ENCODE measurements around the gene OR2M3. TPM values are rescaled to one million over a fixed set of nuclear protein-coding genes. Genes with fewer than 3 reads are reported as not detected.

Gene OR2M3
- total RNA-seq, 4 donors from 2014 or later: not detected

DNA sequence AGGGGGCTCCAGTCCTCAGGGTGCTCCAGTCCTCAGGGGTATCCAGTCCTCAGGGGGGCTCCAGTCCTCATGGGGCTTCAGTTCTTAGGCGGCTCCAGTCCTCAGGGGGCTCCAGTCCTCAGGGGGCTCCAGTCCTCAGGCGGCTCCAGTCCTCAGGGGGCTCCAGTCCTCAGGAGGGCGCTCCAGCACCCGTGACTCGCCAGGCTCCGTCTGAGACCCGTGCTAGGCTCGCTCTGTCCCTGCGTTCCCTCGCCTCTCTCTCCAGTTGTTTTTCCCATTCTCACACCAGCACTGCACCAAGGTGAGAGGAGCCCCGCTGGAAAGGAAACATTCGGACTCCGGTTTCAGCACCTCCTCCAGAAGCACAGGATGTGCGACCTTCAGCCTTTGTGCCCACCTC is 31.9 kb upstream of the OR2M3 start:
- intact Hi-C loops (cut with DNase I): no loop called here
- H3K9me3 ChIP-seq: peaks cover 0 to 24% (median 0%) of the 10 kb centered on the region in 3 donors
- no peak for DNase-seq

DNA sequence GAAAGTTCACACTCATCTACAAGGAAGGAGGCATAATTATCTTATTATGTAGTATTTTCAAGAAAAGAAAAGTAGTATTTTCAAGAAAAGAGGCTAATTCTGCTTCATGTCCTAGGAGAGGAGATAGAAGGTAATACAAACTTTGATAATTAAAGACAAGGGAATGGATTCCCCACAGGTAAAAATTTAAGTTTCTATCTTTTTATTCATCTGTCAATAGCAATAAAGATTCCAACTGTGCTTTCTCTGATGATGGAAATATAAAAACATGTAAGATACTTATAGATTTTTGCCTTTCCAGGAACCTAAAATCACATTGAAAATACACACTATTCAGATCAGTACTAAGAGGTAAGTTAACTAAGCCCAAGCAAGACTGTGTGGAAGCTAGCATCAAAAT is 22.5 kb upstream of the OR2M3 start, which contains the start of gene OR2M2:
TSS of gene OR2M2 (plus strand) at position 301 of the 400 bp plus-strand sequence. CDS start 5,165 bp downstream, outside the sequence.
- H3K36me3 ChIP-seq: no peaks in the 10 kb centered on the region
- H3K4me3 ChIP-seq: no peak within 1 kb of the TSS
- no peak for TF ChIP-seq POLR2A (IDR thresholded peaks at IDR 0.05)
- TF ChIP-seq, protein P1, sequence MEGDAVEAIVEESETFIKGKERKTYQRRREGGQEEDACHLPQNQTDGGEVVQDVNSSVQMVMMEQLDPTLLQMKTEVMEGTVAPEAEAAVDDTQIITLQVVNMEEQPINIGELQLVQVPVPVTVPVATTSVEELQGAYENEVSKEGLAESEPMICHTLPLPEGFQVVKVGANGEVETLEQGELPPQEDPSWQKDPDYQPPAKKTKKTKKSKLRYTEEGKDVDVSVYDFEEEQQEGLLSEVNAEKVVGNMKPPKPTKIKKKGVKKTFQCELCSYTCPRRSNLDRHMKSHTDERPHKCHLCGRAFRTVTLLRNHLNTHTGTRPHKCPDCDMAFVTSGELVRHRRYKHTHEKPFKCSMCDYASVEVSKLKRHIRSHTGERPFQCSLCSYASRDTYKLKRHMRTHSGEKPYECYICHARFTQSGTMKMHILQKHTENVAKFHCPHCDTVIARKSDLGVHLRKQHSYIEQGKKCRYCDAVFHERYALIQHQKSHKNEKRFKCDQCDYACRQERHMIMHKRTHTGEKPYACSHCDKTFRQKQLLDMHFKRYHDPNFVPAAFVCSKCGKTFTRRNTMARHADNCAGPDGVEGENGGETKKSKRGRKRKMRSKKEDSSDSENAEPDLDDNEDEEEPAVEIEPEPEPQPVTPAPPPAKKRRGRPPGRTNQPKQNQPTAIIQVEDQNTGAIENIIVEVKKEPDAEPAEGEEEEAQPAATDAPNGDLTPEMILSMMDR (IDR thresholded peaks at IDR 0.05): no peak
- no peak within 1 kb of the TSS for H3K27ac ChIP-seq
- intact Hi-C loops (cut with DNase I): no loop called here
- no peaks in the 10 kb centered on the region for H3K4me1 ChIP-seq
- H3K27me3 ChIP-seq: no peaks in the 10 kb centered on the region
- H3K9me3 ChIP-seq: no peaks in the 10 kb centered on the region
- DNase-seq: no peak

More for the DNA sequence above, 31.9 kb upstream of the OR2M3 start:
- no peak overlapping the region for H3K27ac ChIP-seq
- no peaks in the 10 kb centered on the region for H3K27me3 ChIP-seq
- no peak overlapping the region for H3K4me3 ChIP-seq
- H3K36me3 ChIP-seq: no peaks in the 10 kb centered on the region
- TF ChIP-seq, protein P1 (IDR thresholded peaks at IDR 0.05): no peak
- no peak for TF ChIP-seq POLR2A (IDR thresholded peaks at IDR 0.05)
- no peaks in the 10 kb centered on the region for H3K4me1 ChIP-seq
- 85 to 92% methylated on average over 11 to 14 of the region's 14 CpGs for WGBS, 2 donors

DNA sequence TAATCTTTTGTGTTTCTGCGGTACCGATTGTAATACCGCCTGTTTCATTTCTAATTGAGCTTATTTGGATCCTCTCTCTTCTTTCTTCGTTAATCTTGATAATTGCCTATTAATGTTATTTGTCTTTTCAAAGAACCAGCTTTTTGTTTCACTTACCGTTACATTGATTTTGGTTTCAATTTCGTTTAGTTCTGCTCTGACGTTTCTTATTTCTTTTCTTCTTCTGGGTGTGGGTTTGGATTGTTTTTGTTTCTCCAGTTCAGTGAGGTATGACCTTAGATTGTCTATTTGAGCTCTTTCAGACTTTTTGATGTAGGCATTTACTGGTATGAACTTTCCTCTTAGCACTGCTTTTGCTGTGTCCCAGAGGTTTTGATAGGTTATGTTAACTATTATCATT is 13.1 kb upstream of the OR2M3 start:
- Histone ChIP-seq H3K36me3 (no peaks in the 10 kb centered on the region), H3K9me3 (no peaks in the 10 kb centered on the region), H3K4me3 (no peak overlapping the region), H3K4me1 (no peaks in the 10 kb centered on the region), H3K27me3 (no peaks in the 10 kb centered on the region), H3K27ac (no peak overlapping the region)
- no peak for DNase-seq
- 70 to 78% methylated on average over 7 of the region's 7 CpGs for whole genome bisulfite sequencing, 2 donors
- TF ChIP-seq POLR2A (IDR thresholded peaks at IDR 0.05): no peak
- TF ChIP-seq, protein P1 (IDR thresholded peaks at IDR 0.05): no peak
- intact Hi-C loops (cut with DNase I): no loop called here

DNA sequence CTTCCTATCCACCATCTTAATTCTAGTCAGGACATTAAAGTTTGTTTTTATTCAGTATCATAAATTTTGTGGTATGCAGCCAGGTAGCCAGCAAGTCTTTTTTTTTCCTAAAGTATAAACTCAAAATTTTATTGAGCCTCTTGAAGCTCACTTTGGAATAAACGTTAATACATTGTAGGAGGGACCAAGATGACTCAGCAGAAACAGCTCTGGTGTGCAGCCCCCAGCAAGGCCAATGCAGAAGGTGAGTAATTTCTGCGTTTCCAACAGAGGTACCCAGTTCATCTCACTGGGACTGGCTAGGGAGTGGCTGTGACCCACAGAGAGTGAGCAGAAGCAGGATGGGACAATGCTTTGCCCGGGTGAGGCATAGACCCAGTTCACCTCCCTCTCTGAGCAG is 9.7 kb upstream of the OR2M3 start:
- Histone ChIP-seq H3K36me3 (no peaks in the 10 kb centered on the region), H3K4me3 (no peak overlapping the region), H3K4me1 (no peaks in the 10 kb centered on the region), H3K27ac (no peak overlapping the region), H3K27me3 (no peaks in the 10 kb centered on the region), H3K9me3 (no peaks in the 10 kb centered on the region)
- WGBS, 2 donors: 35 to 54% methylated on average over 2 of the region's 3 CpGs
- TF ChIP-seq POLR2A (IDR thresholded peaks at IDR 0.05): no peak
- TF ChIP-seq, protein P1 (IDR thresholded peaks at IDR 0.05): no peak
- intact Hi-C loops (cut with DNase I): no loop called here
- DNase-seq: no peak

DNA sequence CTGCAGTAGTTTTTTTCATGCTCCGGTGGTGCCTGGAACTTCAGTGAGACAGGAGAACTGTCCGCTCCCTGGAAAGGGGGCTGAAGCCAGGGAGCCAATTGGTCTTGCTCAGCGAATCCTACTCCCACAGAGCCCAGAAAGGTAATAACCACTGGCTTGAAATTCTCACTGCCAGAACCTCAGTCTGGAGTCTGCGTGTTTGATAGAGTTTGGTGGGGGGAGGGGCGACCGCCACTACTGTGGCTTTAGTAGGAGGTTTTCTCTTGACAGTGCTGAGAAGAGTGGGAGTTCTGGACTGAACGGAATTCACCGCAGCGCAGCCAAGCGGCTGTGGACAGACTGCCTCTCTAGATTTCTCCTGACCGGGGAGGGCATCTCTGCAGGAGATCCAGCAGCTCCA is 8.0 kb upstream of the OR2M3 start:
- Histone ChIP-seq H3K27ac (no peak overlapping the region), H3K27me3 (no peaks in the 10 kb centered on the region), H3K4me1 (no peaks in the 10 kb centered on the region), H3K9me3 (no peaks in the 10 kb centered on the region), H3K36me3 (no peaks in the 10 kb centered on the region), H3K4me3 (no peak overlapping the region)
- no peak for DNase-seq
- 40 to 58% methylated on average over 2 to 7 of the region's 11 CpGs for WGBS, 2 donors
- TF ChIP-seq, protein P1 (IDR thresholded peaks at IDR 0.05): no peak
- no peak for TF ChIP-seq POLR2A (IDR thresholded peaks at IDR 0.05)
- intact Hi-C loops (cut with DNase I): no loop called here
